DMS114 treated with DMSO at 0.1 percent for 48 hours (cell line): ENCODE data around the gene FGFR1OP2.
A peak's percentile ranks its signal among the peaks of the same experiment; 100 is the strongest.
"Not testable (repeated sequence)": the region's sequence is repeated elsewhere in the genome, so short reads cannot be mapped to it uniquely, and the experiment has no call there.

Experiments
- DNase-seq: peaks from one replicate; lab custom pipeline; 2025; ENCODE audit not compliant: unreplicated experiment; lab: John Stamatoyannopoulos, UW

Gene FGFR1OP2

GRCh38 chr12:26937863-26938700 lies at the start of gene FGFR1OP2, which contains the start of gene INTS13:
TSS of gene FGFR1OP2 (plus strand) at chr12:26938470. CDS start at chr12:26954159, 15,689 bp downstream.
TSS of gene INTS13 (minus strand) at chr12:26937981. CDS start at chr12:26936803, 1,178 bp downstream.
- peak; percentile 97 for DNase-seq

GRCh38 chr12:26890784-26891183 lies 47.5 kb upstream of the FGFR1OP2 start:
- DNase-seq = no peak

DNA sequence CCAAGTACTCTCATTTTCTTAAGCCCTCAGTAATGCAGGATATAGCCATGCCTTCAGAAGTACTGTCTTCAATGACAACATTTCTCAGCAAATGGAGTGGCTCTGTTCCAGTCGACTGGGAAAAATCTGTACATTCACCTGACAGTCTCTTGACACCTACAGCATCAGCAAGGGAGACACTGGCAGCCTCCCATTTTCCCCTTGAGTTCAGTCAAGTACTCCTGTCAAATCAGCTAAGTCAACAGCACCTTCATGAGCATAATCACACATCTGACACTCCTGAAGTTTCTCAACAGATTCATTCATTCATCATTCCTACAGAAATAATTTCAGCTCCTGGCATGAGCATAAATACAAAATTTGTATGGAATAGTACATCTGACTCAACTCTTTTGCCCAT lies 46.6 kb upstream of the FGFR1OP2 start:
- DNase-seq = no peak

- no peak for DNase-seq
Observed at GRCh38 chr12:26895672-26896071, 42.6 kb upstream of the FGFR1OP2 start.

- DNase-seq = no peak
Observed at GRCh38 chr12:26896913-26897312, 41.4 kb upstream of the FGFR1OP2 start.

- not testable (repeated sequence) for DNase-seq
Observed at GRCh38 chr12:26903396-26903795, 34.9 kb upstream of the FGFR1OP2 start.

- no peak for DNase-seq
Observed at GRCh38 chr12:26906024-26906423, 32.2 kb upstream of the FGFR1OP2 start.

DNA sequence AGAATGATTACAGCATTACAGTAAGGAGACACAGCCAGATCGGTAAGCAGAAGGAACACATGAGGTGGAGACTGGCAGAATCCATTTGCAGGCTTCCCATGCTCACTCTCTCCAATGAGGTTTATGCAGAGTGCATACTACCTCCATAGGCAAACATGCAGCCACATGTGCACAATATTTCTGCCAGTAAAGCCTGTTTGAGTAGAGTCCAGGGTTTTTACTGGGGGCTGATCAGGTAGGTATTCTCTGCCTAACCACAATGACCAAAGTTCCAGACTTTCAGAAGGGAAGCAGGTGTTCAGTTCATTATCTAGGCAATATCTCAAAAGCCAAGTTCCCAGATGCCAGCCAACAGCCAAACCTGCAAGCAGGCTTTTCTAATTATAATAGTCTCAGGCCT lies 31.6 kb upstream of the FGFR1OP2 start:
- no peak for DNase-seq

- DNase-seq = no peak
Observed at GRCh38 chr12:26918321-26919215, 19.7 kb upstream of the FGFR1OP2 start.

DNA sequence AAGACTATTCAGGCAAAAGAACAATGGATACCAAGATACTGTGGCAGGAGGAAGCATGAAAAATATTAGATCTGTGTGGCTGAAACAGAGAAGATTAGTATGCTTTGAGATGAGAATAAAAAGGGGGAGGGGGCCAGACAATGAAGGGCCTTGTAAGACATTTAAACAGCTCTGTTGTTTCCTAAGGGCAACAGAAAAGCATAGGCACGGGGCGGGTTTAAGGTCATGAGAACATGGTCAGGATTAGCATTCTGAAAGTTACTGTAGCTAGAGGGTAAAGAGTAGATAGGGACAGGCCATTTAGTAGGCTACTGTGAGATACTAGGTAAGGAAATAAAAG lies 19.1 kb upstream of the FGFR1OP2 start:
- DNase-seq = no peak

GRCh38 chr12:26921886-26922285 lies 16.4 kb upstream of the FGFR1OP2 start:
- no peak for DNase-seq

DNA sequence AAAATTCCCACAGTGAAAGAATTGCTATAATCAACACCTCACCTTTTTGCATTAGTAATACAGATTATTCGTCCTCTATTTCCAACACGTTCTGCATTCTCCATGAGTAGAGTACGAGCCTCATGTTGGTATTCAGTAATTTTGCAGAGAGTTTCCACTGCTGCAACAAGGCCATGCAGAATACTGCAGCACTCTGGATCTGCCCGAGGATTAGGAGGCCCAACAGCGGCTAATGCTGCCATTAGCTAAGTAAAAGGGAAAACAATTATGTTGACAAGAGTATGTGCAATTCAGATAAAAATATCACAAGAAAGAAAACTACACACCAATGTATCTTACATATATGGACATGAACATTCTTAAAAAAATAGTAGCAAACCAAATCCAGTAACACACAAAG lies 9.6 kb upstream of the FGFR1OP2 start:
- no peak for DNase-seq

GRCh38 chr12:26929590-26929989 lies 8.7 kb upstream of the FGFR1OP2 start:
- no peak for DNase-seq

- DNase-seq = no peak
Observed at GRCh38 chr12:26935636-26936378, 2.5 kb upstream of the FGFR1OP2 start.

DNA sequence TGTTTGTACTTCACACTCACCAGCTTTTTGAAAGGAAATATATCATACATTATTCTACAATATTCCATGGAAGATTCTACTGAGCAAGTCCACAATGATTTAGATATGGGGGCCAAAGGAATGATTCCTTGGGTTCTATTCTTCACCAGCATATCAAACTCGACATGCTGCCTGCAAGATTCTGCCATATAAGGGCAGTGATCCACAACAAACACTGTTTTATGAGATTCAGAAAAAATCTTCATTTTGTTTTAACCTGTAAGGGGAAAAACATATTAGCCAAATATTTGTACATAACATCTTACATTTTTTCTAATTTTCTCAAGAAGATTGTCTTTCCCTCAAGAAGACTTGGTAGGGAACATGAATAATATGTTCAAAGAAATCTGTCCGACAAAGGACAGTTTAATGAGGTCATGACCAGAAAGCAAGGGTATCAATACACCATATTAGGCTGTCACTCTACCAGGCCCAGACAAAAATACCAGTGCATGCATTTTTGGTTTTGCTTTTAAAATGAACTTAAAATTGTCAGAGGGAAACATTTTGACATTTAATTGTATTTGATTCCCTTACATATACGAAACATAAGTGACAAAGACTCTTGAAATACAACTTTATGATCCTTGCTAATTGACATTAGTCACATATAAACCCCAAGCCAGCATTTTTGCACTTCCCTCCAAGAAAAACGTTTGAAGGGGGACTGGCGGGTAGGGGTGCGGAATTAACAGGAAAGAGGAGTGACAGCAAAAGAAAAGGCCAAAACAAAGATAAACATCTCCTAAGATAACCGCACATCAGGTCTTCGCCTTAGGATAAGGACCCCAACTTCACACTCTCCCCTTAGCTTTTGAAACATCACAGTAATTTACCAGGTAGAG lies 1.5 kb upstream of the FGFR1OP2 start:
- DNase-seq = no peak

GRCh38 chr12:26937443-26937862 lies 817 bp upstream of the FGFR1OP2 start:
- DNase-seq = no peak

DNA sequence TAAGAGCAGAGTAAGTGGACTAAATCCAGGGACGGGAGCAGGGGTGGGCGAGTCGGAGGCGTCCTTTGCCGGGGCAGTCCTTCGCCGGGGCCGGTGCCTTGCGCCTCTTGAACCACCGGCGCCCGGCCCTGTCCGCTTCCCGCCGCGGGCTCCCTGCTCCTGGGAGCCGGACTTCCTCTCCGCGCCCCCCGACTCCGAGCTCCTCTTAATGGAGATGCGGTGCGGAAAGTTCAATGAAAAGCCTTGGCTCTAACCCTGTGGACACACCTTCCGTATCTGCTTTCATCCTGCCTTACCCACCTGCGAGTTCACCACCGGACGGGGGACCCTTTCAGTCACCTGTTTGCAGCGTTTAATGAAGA lies 412 bp downstream of the FGFR1OP2 start:
- DNase-seq = no peak

DNA sequence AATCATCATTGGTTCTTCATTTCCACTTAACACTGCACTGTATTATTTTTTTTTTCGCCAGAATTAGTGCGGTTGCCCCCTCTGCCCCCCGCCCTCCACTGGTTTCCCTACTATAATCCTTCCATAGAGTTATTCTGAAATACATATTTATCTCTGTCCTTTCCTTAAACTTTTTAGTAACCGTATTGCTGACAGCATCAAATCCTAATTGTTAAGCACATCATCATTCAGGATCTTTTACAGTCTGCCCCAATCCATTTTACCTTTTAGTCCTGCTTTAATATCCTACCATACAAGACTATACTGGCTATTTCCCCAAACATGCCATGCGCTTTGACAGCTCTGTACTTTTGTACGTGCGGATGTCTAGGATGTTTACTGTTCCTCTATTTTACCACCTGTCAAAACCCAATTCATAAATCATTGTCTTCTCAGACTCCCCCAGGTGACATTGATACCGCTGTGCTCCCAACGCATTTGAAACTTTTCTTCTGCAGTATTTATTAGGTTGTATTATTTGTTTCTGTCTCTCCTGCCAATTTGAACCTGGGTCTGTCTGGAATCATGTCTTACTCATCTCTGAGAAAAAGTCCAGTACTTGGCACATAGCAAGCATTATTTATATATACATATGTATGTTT lies 1.0 kb downstream of the FGFR1OP2 start:
- no peak for DNase-seq

GRCh38 chr12:26939953-26940352 lies 1.7 kb downstream of the FGFR1OP2 start:
- no peak for DNase-seq
